ENCODE measurements around the gene ZNF560. TPM values are rescaled to one million over a fixed set of nuclear protein-coding genes. Genes with fewer than 3 reads are reported as not detected.
A peak's percentile ranks its signal among the peaks of the same experiment; 100 is the strongest.
"Not testable (repeated sequence)": the region's sequence is repeated elsewhere in the genome, so short reads cannot be mapped to it uniquely, and the experiment has no call there.

ZNF560 gene
- polyA plus RNA-seq (2013, experiment 1 of 2; ENCODE audit: insufficient read length), result 0.73 TPM
- 0.49 TPM for polyA plus RNA-seq (2013, experiment 2 of 2; ENCODE audit: insufficient read length)

GRCh38 chr19:9498183-9498902 is at the start of gene ZNF560:
ZNF560 (minus strand) TSS chr19:9498616; CDS start chr19:9475313, 23,303 bp downstream.
- peak; percentile 56 for DNase-seq

- no peak for DNase-seq
Observed at GRCh38 chr19:9547870-9548269, 49.5 kb upstream of the ZNF560 start.

GRCh38 chr19:9541281-9541680 is 42.9 kb upstream of the ZNF560 start:
- DNase-seq, result not testable (repeated sequence)

- not testable (repeated sequence) for DNase-seq
Observed at GRCh38 chr19:9539921-9540320, 41.5 kb upstream of the ZNF560 start.

GRCh38 chr19:9539201-9539600 is 40.8 kb upstream of the ZNF560 start:
- not testable (repeated sequence) for DNase-seq

- DNase-seq, result peak; percentile 92
Observed at GRCh38 chr19:9538183-9539058, 40.0 kb upstream of the ZNF560 start, which contains the start of gene ZNF426. ZNF426 (minus strand) TSS chr19:9538645; CDS start chr19:9536232, 2,413 bp downstream.

- no peak for DNase-seq
Observed at GRCh38 chr19:9535934-9536333, 37.5 kb upstream of the ZNF560 start.

- peak; percentile 52 for DNase-seq
Observed at GRCh38 chr19:9531933-9532332, 33.5 kb upstream of the ZNF560 start.

GRCh38 chr19:9528757-9529336 is 30.4 kb upstream of the ZNF560 start:
- peak; percentile 6 for DNase-seq

GRCh38 chr19:9523885-9524474 is 25.6 kb upstream of the ZNF560 start:
- DNase-seq, result no peak

GRCh38 chr19:9507285-9507684 is 8.9 kb upstream of the ZNF560 start:
- no peak for DNase-seq

- no peak for DNase-seq
Observed at GRCh38 chr19:9500796-9501195, 2.4 kb upstream of the ZNF560 start.

- DNase-seq, result no peak
Observed at GRCh38 chr19:9494096-9494495, 4.3 kb downstream of the ZNF560 start.

- DNase-seq, result no peak
Observed at GRCh38 chr19:9487016-9487415, 11.4 kb downstream of the ZNF560 start.

- DNase-seq, result no peak
Observed at GRCh38 chr19:9485140-9485539, 13.3 kb downstream of the ZNF560 start.

- no peak for DNase-seq
Observed at GRCh38 chr19:9474975-9475374, 23.4 kb downstream of the ZNF560 start.

GRCh38 chr19:9467161-9467560 is 31.3 kb downstream of the ZNF560 start:
- no peak for DNase-seq

GRCh38 chr19:9461938-9462337 is 36.5 kb downstream of the ZNF560 start:
- DNase-seq, result no peak

GRCh38 chr19:9456018-9456689 is 42.3 kb downstream of the ZNF560 start:
- DNase-seq, result no peak

GRCh38 chr19:9453953-9454352 is 44.5 kb downstream of the ZNF560 start:
- DNase-seq, result no peak

GRCh38 chr19:9445037-9445436 is 53.4 kb downstream of the ZNF560 start:
- no peak for DNase-seq

GRCh38 chr19:9436358-9436757 is 62.1 kb downstream of the ZNF560 start:
- DNase-seq, result no peak
